ENCODE measurements around the gene LUC7L2.
"Not testable (repeated sequence)": the region's sequence is repeated elsewhere in the genome, so short reads cannot be mapped to it uniquely, and the experiment has no call there.

The LUC7L2 gene

DNA sequence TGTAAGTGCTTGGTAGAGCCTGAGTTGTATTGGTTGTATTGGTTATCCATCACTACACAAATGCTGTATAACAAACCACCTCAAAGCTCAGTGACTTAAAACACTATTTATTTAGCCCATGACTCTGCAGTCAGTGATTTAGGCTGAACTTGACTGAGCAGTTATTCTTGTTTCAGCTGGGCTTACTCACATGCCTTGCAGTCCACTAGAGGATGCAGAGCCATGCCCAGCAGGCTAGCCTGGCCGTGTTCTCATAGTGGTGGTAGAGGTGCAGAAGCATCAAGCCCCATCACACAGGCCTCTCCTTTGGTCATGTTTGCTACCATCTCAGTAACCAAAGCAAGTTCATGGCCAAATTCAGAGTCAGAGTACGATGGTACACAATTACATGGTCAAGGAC, 43.9 kb downstream of the LUC7L2 start:
- no peak for DNase-seq

DNA sequence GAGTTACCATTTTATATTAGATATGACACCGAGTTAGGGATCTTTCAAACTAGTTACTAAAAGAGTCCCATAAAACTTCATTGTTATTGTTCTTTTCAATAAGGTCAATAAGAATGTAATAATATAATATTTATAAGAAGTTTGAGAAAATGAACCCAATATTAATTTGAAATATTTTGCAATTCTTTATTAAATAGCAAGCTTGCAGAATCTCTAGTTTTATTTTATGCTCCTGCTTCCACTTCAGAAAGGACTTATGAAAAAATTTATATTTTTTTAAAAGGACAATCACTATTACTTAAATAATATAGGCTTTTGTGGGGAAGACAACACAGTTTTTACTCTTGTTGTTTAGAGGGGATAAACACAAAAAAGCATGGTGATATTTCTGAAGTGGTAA, 47.9 kb downstream of the LUC7L2 start:
- no peak for DNase-seq

DNA sequence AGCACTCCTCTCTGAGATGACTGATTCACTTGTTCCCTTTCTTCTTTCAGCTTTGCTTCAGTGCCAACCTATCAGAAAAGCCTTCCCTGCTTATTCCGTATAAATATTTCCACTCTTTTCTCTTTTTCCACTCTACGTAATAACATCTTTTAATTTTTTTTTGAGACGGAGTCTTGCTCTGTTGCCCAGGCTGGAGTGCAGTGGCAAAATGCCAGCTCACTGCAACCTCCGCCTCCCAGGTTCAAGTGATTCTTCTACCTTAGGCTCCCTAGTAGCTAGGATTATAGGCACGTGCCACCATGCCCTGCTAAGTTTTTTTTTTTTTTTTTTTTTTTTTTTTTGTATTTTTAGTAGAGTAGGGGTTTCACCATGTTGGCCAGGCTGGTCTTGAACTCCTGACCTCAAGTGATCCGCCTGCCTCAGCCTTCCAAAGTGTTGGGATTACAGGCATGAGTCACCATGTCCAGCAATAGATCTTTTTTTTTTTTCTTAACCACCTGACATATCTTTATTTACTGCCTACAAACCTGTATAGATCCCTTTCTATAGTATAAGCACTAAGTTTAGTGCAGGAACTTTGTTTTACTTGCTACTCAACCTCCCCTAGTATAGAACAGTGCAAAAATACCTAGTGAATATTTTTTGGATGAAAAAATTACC, 55.2 kb downstream of the LUC7L2 start:
- not testable (repeated sequence) for DNase-seq

DNA sequence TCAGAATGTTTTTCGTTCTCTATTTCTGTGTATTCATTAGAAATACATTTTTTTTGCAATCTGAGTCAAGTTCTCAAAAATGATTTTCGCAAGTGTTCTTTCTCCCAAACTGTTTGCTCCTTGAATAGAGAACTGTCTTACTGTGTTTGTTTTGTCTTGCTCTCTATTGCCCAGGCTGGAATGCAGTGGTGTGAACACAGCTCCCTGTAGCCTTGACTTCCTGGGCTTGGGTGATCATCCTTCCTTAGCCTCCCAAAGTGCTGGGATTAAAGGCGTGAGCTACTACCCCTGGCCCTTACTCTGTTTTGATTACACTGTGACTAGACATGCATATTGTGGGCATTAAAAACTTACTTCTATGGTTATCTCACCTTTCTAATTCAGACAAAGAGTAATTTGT, 56.7 kb downstream of the LUC7L2 start:
- DNase-seq, result no peak

DNA sequence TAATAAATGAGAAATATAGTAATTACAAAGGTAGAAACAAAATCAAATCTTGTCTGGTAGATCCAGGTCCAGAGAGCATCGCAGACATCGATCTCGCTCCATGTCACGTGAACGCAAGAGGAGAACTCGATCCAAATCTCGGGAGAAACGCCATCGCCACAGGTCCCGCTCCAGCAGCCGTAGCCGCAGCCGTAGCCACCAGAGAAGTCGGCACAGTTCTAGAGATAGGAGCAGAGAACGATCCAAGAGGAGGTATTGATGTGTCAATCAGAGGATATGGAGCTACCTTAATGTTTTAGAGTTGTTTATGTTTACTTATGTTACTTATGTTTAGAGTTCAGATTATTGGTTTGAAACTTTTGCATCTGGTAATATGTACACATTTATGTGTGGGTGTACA, 57.8 kb downstream of the LUC7L2 start:
- DNase-seq, result no peak

DNA sequence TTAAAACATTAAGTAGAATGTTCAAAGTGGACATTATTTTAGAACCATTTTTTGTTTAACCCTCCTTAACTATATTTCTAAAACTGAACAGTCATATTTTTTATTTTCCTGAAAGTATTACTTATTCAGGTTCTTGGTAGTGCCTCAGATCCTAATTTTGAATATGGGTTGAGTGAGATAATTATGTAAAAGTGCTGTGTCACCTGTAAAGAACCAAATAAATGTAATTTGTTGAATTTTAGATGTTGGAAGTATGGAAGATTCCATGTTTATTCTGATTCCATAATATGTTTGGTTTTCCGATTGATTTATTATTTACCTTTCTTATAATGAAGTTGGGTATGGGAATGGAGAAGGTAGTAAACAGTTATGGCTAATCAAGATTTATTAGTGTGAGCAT, 61.4 kb downstream of the LUC7L2 start:
- no peak for DNase-seq

DNA sequence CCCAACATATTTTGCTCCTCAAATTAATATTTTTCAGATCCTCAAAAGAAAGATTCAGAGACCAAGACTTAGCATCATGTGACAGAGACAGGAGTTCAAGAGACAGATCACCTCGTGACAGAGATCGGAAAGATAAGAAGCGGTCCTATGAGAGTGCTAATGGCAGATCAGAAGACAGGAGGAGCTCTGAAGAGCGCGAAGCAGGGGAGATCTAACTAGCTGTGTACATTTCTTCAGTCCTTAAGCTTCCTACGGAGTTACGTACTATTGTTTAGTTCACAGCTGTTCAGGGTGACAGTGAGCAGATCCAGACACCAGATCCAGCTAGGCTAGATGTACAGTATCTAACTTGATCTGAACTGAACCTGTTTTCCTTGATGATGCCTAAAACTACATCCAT, 62.4 kb downstream of the LUC7L2 start:
- no peak for DNase-seq

DNA sequence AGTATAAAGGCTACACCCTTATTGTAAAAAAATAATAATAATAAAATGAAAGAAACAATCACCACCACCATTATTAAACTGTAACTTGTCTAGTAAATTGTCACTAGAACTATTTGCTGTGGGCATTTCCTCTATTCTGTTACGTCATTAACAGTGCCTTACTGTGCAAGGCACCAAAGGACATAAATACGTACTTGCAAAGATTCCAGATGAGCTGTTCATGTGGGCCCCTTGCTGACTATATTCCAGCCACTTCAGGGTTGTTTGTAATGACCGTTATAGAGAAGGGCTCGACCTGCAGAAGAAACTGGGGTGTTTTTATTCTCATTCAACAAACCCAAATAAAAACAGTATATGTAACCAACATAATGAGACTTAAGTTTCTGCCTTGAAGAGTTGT, 63.4 kb downstream of the LUC7L2 start:
- no peak for DNase-seq

DNA sequence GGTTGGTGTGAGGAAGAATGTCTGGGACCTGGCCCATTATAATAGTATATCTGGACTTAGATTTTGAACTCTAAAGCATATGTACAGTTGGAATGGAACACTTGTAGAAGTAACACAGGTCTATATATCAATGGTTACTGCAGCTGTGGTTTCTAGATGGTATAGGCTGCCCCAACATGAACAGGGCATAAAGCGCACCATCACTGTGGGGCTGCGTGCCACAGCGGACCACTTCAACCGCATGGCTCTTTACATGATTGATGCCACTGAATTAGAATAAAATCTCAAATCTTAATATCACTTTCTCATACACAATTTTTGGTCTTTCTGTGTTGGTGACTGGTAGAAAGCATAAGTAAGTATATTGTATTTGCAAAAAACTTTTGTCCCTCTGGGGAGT, 64.3 kb downstream of the LUC7L2 start:
- no peak for DNase-seq

DNA sequence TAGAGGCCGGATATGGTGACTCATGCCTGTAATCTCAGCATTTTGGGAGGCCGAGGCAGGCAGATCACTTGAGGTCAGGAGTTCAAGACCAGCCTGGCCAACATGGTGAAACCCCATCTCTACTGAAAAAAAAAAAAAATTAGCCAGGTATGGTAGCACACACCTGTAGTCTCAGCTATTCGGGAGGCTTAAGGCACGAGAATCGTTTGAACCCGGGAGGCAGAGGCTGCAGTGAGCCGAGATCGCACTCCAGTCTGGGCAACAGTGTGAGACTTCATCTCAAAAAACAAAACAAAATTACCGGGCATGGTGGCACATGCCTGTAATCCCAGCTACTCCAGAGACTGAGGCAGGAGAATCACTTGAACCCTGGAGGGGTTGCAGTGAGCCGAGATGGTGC, 66.0 kb downstream of the LUC7L2 start:
- DNase-seq, result not testable (repeated sequence)

DNA sequence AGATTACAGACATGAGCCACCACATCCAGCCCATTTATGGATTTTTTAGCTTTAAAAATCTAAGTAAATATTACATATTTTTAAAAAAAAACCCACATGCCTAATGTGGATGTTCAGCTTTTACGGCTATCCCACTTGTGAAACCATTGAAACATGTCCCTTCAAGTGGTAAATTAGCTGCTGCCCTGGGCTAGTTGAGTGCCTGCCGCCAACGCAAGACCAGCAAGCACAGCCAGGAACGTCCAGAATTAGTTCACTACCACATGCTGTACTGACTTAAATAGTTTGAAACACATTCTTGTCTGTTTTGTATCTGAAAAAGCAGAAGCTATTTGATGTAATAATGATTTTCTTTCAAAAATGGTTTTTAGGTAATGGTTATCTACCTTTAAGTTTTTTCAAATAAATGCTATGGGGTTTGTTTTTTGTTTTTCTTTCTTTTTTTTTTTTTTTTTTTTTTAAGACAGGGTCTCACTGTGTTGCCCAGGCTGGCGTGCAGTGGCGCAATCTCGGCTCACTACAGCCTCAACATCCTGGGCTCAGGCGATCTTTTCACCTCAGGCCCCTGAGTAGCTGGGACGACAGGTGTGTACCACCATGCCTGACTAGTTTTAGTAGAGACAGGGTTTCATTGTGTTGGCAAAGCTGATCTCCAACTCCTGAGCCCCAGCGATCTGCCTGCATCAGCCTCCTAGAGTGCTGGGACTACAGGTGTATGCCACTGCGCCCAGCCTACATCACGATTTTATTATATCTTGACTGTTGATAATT, 66.7 kb downstream of the LUC7L2 start:
- no peak for DNase-seq

DNA sequence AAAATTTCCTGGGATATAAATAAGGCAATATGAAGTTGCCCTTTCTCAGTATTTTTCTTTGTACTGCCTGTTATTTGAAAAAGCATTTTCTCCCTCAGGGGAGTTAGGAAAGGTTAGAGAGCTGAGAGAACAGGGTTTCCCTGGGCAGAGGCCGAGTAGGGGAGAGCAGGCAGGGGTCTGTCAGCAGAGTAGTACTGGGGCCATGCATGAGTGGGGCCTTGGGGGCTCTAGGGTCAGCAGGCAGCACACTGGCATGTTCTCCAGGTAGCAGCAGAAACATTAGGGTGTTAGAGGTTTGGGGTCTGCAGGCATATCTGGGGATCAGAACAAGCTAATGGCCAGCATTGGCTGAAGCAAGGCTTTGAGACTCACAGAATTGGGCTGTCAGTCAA, 67.3 kb downstream of the LUC7L2 start:
- no peak for DNase-seq

DNA sequence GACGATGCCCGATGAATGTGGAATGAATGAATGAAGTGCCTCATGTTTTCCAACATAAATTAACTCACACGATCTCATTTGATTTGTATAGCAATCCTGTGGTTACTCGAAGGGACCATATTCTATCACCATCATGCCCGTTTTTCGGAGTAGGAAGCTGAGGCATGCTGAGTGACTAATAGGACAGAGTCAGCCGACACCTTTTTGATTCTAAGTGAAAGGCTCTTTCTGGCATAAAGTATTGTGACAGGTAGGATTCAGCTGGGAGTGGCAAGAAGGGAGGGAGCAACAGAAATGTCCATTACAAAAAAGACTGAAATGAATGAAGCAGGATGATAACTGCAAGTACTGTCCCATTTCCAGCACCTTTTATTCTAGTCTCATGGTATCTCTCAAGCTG, 68.1 kb downstream of the LUC7L2 start:
- no peak for DNase-seq

DNA sequence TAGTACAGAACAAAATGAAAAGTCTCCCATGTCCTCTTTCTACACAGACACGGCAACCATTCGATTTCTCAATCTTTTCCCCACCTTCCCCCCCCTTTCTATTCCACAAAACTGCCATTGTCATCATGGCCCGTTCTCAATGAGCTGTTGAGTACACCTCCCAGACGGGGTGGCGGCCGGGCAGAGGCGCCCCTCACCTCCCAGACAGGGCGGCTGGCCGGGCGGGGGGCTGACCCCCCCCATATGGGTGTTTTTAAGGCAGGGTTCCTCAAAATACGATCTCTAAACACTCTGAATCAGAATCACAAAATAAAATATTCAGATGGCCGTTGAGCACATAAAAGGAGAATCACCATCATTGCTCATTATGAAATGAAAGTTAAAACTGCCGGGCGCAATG, 70.0 kb downstream of the LUC7L2 start:
- not testable (repeated sequence) for DNase-seq

DNA sequence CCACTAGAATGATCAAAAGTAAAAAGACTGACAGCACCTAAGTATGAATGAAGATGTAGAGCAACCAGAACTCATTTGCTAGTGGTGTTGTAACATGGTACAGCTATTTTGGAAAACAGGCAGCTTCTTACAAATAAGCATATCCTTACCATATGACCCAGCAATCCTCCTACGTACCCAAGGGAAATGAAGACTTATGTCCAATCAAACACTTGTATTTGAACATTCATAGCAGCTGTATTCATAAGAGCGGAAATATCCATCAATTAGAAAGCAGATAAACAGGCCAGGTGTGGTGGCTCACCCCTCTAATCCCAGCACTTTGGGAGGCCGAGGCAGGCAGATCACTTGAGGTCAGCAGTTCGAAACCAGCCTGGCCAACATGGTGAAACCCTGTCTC, 70.7 kb downstream of the LUC7L2 start:
- no peak for DNase-seq

DNA sequence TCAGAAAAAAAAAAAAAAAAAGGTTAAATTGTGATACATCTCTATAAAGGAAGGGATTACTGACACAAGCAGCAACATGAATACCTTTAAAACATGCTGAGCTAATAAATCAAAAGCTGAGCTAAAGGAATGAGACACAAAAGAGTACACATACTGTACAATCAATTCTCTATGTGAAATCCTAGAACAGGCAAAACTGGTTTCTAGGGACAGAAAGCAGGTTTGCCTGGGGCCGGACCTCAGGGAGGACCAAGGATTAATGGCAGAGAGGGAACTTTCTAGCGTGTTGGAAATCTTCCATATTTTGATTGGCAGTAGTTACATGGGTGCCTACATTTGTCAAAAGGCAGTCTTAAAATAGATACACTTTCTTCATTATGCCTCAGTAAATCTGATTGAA, 71.3 kb downstream of the LUC7L2 start:
- DNase-seq, result no peak

DNA sequence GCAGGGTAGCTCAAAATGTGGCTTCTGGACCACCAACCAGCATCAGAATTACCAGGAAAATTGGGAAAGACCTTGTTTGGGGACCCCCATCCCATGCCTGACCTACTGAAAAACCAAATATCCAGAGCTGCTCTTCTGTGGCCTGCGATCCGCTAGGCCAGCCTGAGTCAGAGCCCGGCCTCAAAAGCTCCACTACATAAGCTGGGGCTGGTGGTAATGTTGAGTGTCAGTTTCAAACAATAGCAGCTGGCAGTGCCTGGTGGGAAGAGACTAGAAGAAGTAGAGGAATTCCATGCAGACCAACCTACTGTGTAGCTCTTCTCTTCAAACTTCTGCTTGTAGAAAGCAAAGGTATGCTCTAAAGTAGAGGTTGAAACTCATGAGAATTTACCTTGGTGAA, 71.8 kb downstream of the LUC7L2 start:
- DNase-seq, result no peak

DNA sequence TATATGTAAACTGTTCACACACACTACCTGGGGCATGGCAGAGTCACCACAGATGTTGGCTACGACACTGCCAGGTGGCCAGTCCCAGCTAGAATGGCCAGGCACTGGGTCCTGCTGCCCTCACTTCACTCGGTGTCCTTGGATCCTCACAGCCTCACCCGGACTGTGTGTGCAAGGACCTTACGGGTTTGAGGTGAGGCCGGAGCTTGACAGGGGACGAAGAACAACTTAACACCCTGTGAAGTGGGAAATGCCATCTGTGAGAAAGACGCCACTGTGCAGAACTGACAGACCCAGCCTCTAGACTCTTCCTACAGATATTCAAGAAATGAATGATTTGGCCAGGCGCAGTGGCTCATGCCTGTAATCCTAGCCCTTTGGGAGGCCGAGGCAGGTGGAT, 77.1 kb downstream of the LUC7L2 start:
- DNase-seq, result no peak

DNA sequence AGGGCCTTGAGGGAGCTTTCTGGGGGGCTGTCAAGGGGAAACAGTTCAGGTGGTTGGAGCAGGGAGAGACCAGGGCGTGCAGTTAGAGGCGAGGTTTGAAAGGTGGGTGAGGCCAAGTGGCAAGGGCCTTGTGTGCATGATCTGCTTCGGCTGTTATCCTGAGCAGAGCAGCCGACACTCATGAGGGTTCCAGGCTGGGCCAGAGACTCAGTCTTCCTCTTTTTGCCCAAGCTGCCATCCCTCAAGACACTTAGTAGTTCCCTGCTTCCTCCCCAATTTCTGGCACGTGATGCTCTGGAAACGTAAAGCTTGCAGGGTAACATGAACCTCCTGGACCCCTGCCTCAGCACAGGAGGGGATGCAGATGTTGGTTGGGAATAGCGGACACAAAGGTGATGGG, 79.7 kb downstream of the LUC7L2 start:
- no peak for DNase-seq

DNA sequence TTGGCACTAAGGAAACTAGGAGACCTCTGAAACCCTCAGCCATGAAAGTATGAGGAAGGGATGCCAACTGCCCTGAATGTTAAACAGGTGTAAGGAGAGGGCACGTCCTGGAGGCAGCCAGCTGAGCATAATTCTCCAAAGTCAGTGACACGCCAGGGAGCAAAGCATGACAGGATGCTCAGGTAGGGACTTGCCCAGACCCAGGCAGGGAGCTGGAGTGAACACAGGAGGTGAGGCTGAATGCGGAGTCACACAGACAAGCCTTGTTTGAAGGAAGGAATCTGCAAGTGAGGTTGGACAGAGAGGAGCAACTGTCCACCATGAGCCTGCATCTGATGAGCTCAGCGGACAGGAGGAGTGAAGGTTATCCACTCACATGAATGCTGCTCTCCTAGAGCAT, 82.3 kb downstream of the LUC7L2 start:
- no peak for DNase-seq

DNA sequence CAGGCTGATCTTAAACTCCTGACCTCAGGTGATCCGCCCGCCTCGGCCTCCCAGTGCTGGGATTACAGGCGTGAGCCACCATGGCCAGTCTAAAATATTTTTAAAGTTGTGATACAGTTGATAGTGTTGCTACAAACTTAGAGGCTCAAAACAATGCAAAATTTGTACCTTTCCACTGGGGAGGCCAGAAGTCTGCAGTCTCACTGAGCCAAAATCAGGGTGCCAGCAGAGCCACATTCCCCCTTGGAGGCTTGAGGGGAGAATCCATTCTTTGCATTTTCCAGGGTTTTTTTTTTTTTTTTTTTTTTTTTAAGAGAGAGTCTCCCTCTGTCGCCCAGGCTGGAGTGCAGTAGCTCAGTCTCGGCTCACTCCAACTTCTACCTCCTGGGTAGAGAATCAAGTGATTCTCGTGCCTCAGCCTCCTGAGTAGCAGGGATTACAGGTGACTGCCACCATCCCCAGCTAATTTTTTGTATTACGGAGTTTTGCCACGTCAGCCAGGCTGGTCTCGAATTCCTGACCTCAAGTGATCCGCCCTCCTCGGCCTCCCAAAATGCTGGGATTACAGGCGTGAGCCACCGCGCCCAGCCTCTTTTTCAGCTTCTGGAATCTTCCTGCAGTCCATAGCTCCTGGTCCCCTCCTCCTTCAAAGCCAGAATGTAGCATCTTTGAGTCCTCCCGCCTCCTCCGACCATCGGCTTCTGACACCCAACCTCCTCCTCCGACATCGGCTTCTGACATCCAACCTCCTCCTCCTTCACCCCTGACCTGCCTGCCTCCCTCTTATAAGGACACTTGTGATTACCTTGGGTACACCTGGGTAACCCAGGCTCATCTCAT, 86.6 kb downstream of the LUC7L2 start:
- no peak for DNase-seq

DNA sequence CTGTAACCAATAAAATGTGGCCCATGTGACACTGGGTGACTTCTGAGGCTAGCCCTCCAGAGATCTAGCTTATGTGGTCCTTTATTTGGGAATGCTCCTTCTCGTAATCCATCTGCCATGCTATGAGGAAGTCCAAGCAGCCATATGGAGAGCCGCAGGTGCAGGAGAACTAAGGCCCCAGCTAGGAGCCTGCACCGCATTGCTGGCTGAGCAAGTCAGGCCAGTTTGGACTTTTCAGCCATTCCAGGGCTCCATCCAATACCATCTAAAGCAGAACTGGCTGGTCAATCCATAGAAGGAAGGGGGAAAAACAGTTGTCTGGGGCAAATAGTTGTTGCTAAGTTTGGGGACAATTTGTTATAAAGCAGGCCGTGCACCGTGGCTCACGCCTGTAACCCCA, 91.2 kb downstream of the LUC7L2 start:
- DNase-seq, result no peak

DNA sequence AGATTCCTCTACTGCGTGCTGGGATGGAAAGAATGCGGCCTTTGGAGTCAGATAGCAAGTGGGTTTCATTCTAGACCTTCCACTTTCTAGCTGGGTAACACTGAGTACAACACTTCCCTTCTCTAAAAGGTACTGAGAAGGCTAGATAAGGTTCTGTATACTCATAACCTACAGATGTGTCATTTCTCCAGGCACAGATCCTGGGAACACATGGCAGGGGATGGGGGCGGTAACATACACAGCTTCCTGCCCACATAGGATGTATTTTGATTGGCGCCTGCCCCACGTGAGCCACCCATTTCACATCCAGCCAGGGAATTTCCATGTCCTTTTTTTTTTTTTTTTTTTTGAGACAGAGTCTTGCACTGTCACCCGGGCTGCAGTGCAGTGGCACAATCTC, 91.9 kb downstream of the LUC7L2 start:
- no peak for DNase-seq
